ENCODE measurements around the gene CERS6. TPM values are rescaled to one million over a fixed set of nuclear protein-coding genes. Genes with fewer than 3 reads are reported as not detected.

CERS6 gene
- total and polyA plus RNA-seq, 10 of the 15 experiments (the other 5 are each of a cell fraction or from before 2014, with no cell fraction given): 1.3 to 20.4 (median 14.1) TPM

- 96% methylated on average over 2 of the region's 2 CpGs for WGBS (ENCODE audit: insufficient coverage, insufficient replicate concordance, low lambda C conversion rate, missing lambda C conversion rate)
- intact Hi-C loops (cut with micrococcal nuclease; ENCODE audit: unreplicated experiment) (no loop called here), in situ Hi-C loops (cut with MboI) (no loop called here)
- DNase-seq (ENCODE audit: low read depth, low spot score): no peak
- Histone ChIP-seq H2AFZ (ENCODE audit: control insufficient read depth, low read depth, low read length) (no peak overlapping the region), H3K9ac (ENCODE audit: control insufficient read depth, insufficient read depth, low read length) (no peak overlapping the region), H3K36me3 (ENCODE audit: control insufficient read depth in 2 of 2, insufficient read depth in 2 of 2, low read length in 1 of 2) (no peaks in the 10 kb centered on the region), H3K27me3 (replicated peaks in 1 of 2; ENCODE audit: control insufficient read depth in 2 of 2, insufficient read depth in 2 of 2, low read length in 1 of 2) (no peaks in the 10 kb centered on the region), H3K9me3 (replicated peaks; ENCODE audit: control insufficient read depth, insufficient read depth, low read length) (no peaks in the 10 kb centered on the region), H4K20me1 (ENCODE audit: control insufficient read depth, insufficient read depth) (no peaks in the 10 kb centered on the region), H3K4me1 (ENCODE audit: control insufficient read depth, insufficient read depth, low read length) (no peaks in the 10 kb centered on the region), H3K4me3 (no peak overlapping the region), H3K27ac (ENCODE audit: control insufficient read depth, insufficient read depth) (no peak overlapping the region), H3K4me2 (ENCODE audit: control insufficient read depth, insufficient read depth) (no peak overlapping the region), H3K79me2 (ENCODE audit: control insufficient read depth, insufficient read depth, low read length) (no peaks in the 10 kb centered on the region)
- FAIRE-seq: no peak
- TF ChIP-seq RBBP5 (conservative IDR thresholded peaks at IDR 0.05): no peak
- ATAC-seq: no peak
- no TSS peak for BruUV-seq (replicated peaks)
- SMC1A ChIA-PET (ENCODE audit: uncharacterized antibody, unreplicated experiment): no interaction called here
- POLR2A ChIA-PET: no interaction called here
- RAD21 ChIA-PET (ENCODE audit: unreplicated experiment): no interaction called here
- CTCF ChIA-PET: interaction anchor here (1.2 kb wide), 1 partner anchor 39 kb away, joined by 4 read pairs; no protein-coding TSS in a partner anchor
These were observed 273.4 kb downstream of the CERS6 start for GRCh38 chr2:168729455-168729854.

- H2AFZ ChIP-seq (ENCODE audit: control insufficient read depth, low read depth, low read length): no peak overlapping the region
- in situ Hi-C loops (cut with MboI): no loop called here
- FAIRE-seq (no peak), DNase-seq (ENCODE audit: low read depth, low spot score) (no peak), ATAC-seq (no peak)
- no peak overlapping the region for H3K4me2 ChIP-seq (ENCODE audit: control insufficient read depth, insufficient read depth)
- H3K9ac ChIP-seq (ENCODE audit: control insufficient read depth, insufficient read depth, low read length): no peak overlapping the region
- ChIA-PET RAD21 (ENCODE audit: unreplicated experiment) (interaction anchor here (0.5 kb wide), 1 partner anchor 668 kb away, joined by 3 read pairs; no protein-coding TSS in a partner anchor), SMC1A (ENCODE audit: uncharacterized antibody, unreplicated experiment) (no interaction called here), POLR2A (no interaction called here), CTCF (interaction anchor here (1.2 kb wide), 1 partner anchor 39 kb away, joined by 4 read pairs; no protein-coding TSS in a partner anchor)
- H3K27me3 ChIP-seq (replicated peaks in 1 of 2; ENCODE audit: control insufficient read depth in 2 of 2, insufficient read depth in 2 of 2, low read length in 1 of 2): no peaks in the 10 kb centered on the region
- H3K27ac ChIP-seq (ENCODE audit: control insufficient read depth, insufficient read depth): no peak overlapping the region
- 74% methylated on average over 4 of the region's 4 CpGs for WGBS (ENCODE audit: insufficient coverage, insufficient replicate concordance, low lambda C conversion rate, missing lambda C conversion rate)
- H3K4me1 ChIP-seq (ENCODE audit: control insufficient read depth, insufficient read depth, low read length): no peaks in the 10 kb centered on the region
- no peak overlapping the region for H3K4me3 ChIP-seq
- no TSS peak for BruUV-seq (replicated peaks)
- intact Hi-C loops (cut with micrococcal nuclease; ENCODE audit: unreplicated experiment): no loop called here
- no peaks in the 10 kb centered on the region for H3K36me3 ChIP-seq (ENCODE audit: control insufficient read depth in 2 of 2, insufficient read depth in 2 of 2, low read length in 1 of 2)
- no peaks in the 10 kb centered on the region for H3K9me3 ChIP-seq (replicated peaks; ENCODE audit: control insufficient read depth, insufficient read depth, low read length)
- H4K20me1 ChIP-seq (ENCODE audit: control insufficient read depth, insufficient read depth): no peaks in the 10 kb centered on the region
- H3K79me2 ChIP-seq (ENCODE audit: control insufficient read depth, insufficient read depth, low read length): no peaks in the 10 kb centered on the region
- TF ChIP-seq NR2C1 (IDR thresholded peaks at IDR 0.05) (no peak), SRF (IDR thresholded peaks at IDR 0.05; ENCODE audit: low read depth in 2 of 2, low read length in 2 of 2) (no peak), ELK1 (IDR thresholded peaks at IDR 0.05; ENCODE audit: low read depth, low read length) (no peak), NFXL1 (IDR thresholded peaks at IDR 0.05; ENCODE audit: borderline replicate concordance) (no peak), HDGF (IDR thresholded peaks at IDR 0.05) (no peak), EED (IDR thresholded peaks at IDR 0.05; ENCODE audit: low read depth) (no peak), PKNOX1 (IDR thresholded peaks at IDR 0.05) (no peak), TAF1 (IDR thresholded peaks at IDR 0.05; ENCODE audit: borderline replicate concordance, low read depth, low read length) (no peak), NFIC (IDR thresholded peaks at IDR 0.05; ENCODE audit: low read depth, low read length) (no peak), ZNF274 (IDR thresholded peaks at IDR 0.05; ENCODE audit: insufficient read depth, insufficient read length) (no peak), SIX5 (IDR thresholded peaks at IDR 0.05; ENCODE audit: low read depth, low read length, severe bottlenecking) (no peak), NR2F1 (conservative IDR thresholded peaks at IDR 0.05) (no peak), TBL1XR1 (IDR thresholded peaks at IDR 0.05; ENCODE audit: low read depth, low read length) (no peak), BCLAF1 (IDR thresholded peaks at IDR 0.05) (no peak)
These were observed 274.3 kb downstream of the CERS6 start for GRCh38 chr2:168730344-168730743.

Measured in GM12878 (cell line).